Thyroid gland (tissue), 4 donors: ENCODE measurements around the gene MYO16. TPM values are rescaled to one million over a fixed set of nuclear protein-coding genes. Genes with fewer than 3 reads are reported as not detected.
"Not testable (repeated sequence)": the region's sequence is repeated elsewhere in the genome, so short reads cannot be mapped to it uniquely, and the experiment has no call there.

Experiments
- DNase-seq, 2 donors: peaks; one replicate each; pipeline ENCODE4 v3.0.0-alpha.2; 2019
- H3K27ac ChIP-seq, 3 donors: fragments of 200-600 bp; sonication (generic); 1 replicate in 2 of 3; 2 replicates in 1 of 3; pipeline ENCODE4 v1.5.1; 2016 to 2019; ENCODE audit warnings: mild to moderate bottlenecking in 1 of 3, moderate library complexity in 1 of 3
- H3K27me3 ChIP-seq: fragments of 200-600 bp; sonication (generic); one replicate; pipeline ENCODE4 v1.5.1; 2019
- H3K36me3 ChIP-seq, 2 donors: fragments of 200-600 bp; sonication (generic); one replicate each; pipeline ENCODE4 v1.5.1; 2016 to 2019
- H3K4me1 ChIP-seq, 2 donors: fragments of 200-600 bp; sonication (generic); one replicate each; pipeline ENCODE4 v1.5.1; 2017 to 2019
- H3K4me3 ChIP-seq, 3 donors: fragments of 200-600 bp; sonication (generic); replicated peaks in 1 of 3; 1 replicate in 2 of 3; 2 replicates in 1 of 3; pipeline ENCODE4 v1.5.1; 2016; ENCODE audit warnings: mild to moderate bottlenecking in 1 of 3
- H3K9me3 ChIP-seq: fragments of 200-600 bp; sonication (generic); one replicate; pipeline ENCODE4 v1.5.1; 2017
- CTCF ChIP-seq, 6 experiments: fragments of 200-600 bp in 3 of 6; fragments of 450-650 bp in 3 of 6; sonication (generic) in 3 of 6; IDR thresholded peaks; one replicate each; pipeline ENCODE4 v1.5.1; 2016 to 2019; ENCODE audit warnings: antibody characterized with exemption in 6 of 6, mild to moderate bottlenecking in 2 of 6, inconsistent platforms in 1 of 6, moderate library complexity in 1 of 6
- POLR2A ChIP-seq, 2 donors: fragments of 450-650 bp; IDR thresholded peaks; one replicate each; pipeline ENCODE4 v1.6.1; 2017; ENCODE audit warnings: antibody characterized with exemption in 2 of 2, mild to moderate bottlenecking in 2 of 2, moderate library complexity in 1 of 2
- WGBS, 2 donors: methylation state at CpG; one replicate each; pipeline ENCODE4 v1.1.5; 2017; 5-methylcytosine and 5-hydroxymethylcytosine counted together
- intact Hi-C: fragments of 100-400 bp; cut with DNase I; formaldehyde crosslinking; loops from one replicate; pipeline ENCODE4 v1.15.1; 2023
- total RNA-seq, 4 donors: library from RNA; depleted of rRNA; stranded (reverse); fragments of >200 nt; gene quantifications; one replicate each; pipeline ENCODE4 v1.2.3, GENCODE V29; 2016

The MYO16 gene
- total RNA-seq, 4 donors from 2014 or later = 0.10 to 0.13 (median 0.13) TPM; not detected in 1

GRCh38 chr13:108781312-108781711, 151.9 kb downstream of the MYO16 start:
- 86 to 87% methylated on average over 4 of the region's 4 CpGs for WGBS, 2 donors
- Histone ChIP-seq H3K36me3 (no peaks in the 10 kb centered on the region), H3K4me1 (no peaks in the 10 kb centered on the region), H3K27me3 (no peaks in the 10 kb centered on the region), H3K9me3 (no peaks in the 10 kb centered on the region), H3K4me3 (no peak overlapping the region), H3K27ac (no peak overlapping the region)
- TF ChIP-seq POLR2A (IDR thresholded peaks at IDR 0.05) (no peak), CTCF (IDR thresholded peaks at IDR 0.05) (no peak)
- intact Hi-C loops = no loop called here
- DNase-seq = no peak

DNA sequence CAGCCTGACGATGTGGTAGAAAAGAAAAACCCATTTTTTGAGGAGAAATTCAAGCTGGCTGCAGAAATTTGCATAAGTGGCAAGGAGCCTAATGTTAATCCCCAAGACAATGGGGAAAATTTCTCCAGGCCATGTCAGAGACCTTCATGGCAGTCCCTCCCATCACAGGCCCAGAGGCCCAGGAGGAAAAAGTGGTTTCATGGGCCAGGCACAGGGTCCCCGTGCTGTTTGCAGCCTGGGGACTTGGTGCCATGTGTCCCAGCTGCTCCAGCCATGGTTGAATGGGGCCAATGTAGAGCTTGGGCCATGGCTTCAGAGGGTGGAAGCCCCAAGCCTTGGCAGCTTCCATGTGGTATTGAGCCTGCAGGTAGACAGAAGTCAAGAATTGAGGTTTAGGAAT, 153.1 kb downstream of the MYO16 start:
- H3K27ac ChIP-seq, H3K36me3 ChIP-seq, H3K27me3 ChIP-seq, intact Hi-C loops, DNase-seq, H3K4me3 ChIP-seq, H3K9me3 ChIP-seq, H3K4me1 ChIP-seq: not testable (repeated sequence)
- WGBS, 2 donors = 80 to 88% methylated on average over 2 of the region's 2 CpGs

DNA sequence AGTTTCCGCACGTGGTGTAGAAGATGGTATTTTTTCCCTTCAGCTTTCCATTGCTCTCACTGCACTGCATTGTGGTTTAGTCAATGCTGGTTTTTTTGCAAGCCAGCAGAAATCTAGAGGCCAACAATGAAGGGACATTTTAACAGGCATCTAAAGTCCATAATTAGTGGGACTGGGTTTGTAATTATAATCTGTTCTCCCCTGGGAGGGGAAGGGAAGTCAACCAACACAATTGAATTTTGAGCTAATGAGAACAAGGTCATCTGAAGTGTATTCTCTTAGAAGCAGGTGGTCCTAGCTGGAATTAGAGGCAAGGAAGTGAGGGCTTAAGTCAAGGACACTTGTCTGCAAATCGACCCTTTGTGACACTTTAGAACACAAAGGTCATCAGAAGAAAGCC, 156.4 kb downstream of the MYO16 start:
- Histone ChIP-seq H3K27me3 (no peaks in the 10 kb centered on the region), H3K4me3 (no peak overlapping the region), H3K9me3 (no peaks in the 10 kb centered on the region), H3K4me1 (no peaks in the 10 kb centered on the region), H3K27ac (no peak overlapping the region), H3K36me3 (no peaks in the 10 kb centered on the region)
- no peak for TF ChIP-seq POLR2A (IDR thresholded peaks at IDR 0.05)
- no peak for TF ChIP-seq CTCF (IDR thresholded peaks at IDR 0.05)
- DNase-seq = no peak
- WGBS, 2 donors = 65% methylated on average over 3 of the region's 3 CpGs
- intact Hi-C loops = no loop called here

DNA sequence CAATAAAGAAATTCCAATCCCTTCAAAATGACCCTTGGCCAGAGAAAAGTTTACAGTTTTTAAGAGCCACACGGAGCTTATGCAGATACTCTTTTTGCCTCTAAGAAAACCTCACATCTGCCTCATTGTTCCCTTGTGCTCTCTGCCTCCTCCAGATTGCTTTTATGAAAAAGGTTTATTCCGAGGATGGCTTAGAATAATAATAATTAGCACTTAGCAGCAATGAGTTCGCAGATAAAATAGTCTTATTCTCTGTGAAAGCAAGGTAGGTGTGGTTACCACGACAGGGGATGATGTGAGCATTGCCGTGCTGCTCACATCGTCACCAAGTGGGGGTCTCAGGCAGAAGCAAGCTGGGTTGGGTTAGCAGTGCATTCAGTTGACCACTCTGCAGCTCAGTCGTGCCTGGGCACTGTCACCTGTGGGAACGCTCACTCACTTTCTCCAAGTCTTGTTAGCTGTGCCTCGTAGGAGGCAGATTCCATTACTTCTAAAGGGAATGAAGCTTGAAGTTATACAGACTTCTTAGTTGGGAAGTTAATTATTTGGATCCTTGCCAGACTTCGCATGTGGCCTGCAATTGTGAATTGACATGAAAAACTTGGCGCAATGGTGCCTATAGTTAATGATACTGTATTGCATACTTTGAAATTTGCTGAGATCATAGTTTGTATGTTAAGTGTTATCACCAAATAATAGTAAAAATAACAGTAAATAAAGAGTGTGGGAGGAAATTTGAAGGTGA, 157.2 kb downstream of the MYO16 start:
- WGBS, 2 donors = 41 to 58% methylated on average over 11 of the region's 11 CpGs
- DNase-seq = no peak
- no peaks in the 10 kb centered on the region for H3K36me3 ChIP-seq
- H3K27me3 ChIP-seq = no peaks in the 10 kb centered on the region
- TF ChIP-seq CTCF (IDR thresholded peaks at IDR 0.05) (no peak), POLR2A (IDR thresholded peaks at IDR 0.05) (no peak)
- H3K4me1 ChIP-seq = no peaks in the 10 kb centered on the region
- no peaks in the 10 kb centered on the region for H3K9me3 ChIP-seq
- H3K27ac ChIP-seq = no peak overlapping the region
- intact Hi-C loops = no loop called here
- no peak overlapping the region for H3K4me3 ChIP-seq

- H3K27ac ChIP-seq = no peak overlapping the region
- no peak for DNase-seq
- intact Hi-C loops = no loop called here
- no peaks in the 10 kb centered on the region for H3K9me3 ChIP-seq
- H3K4me1 ChIP-seq = no peaks in the 10 kb centered on the region
- H3K36me3 ChIP-seq = no peaks in the 10 kb centered on the region
- H3K27me3 ChIP-seq = no peaks in the 10 kb centered on the region
- no peak for TF ChIP-seq POLR2A (IDR thresholded peaks at IDR 0.05)
- TF ChIP-seq CTCF (IDR thresholded peaks at IDR 0.05) = no peak
- H3K4me3 ChIP-seq = no peak overlapping the region
- 72 to 77% methylated on average over 14 of the region's 14 CpGs for WGBS, 2 donors
Measured at GRCh38 chr13:108787700-108788414, 158.4 kb downstream of the MYO16 start.
